ENCODE results near the gene CXCL1.

Gene CXCL1

GRCh38 chr4:73918058-73918457 is 48.9 kb downstream of the CXCL1 start:
- DNase-seq (ENCODE audit: low spot score), result no peak

DNA sequence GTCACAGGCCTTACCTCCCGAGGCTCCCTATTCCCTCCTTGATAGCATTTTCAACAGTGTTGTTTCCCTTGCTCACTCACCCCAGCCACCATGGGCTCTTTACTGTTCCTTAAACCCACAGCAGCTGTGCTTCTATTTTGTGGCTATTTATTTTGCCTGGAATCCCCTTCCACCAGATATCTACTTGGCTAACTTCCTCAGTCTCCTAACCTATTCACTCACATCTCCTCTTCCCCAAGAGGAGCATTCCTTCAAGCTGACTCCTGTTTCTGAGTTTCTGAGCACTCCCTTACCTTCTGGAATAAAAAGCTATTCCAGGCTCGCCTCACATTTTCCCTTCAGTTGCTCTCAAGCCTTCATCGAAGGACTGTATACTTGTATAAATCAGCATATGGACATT is 50.5 kb downstream of the CXCL1 start:
- no peak for DNase-seq (ENCODE audit: low spot score)
